GM12878 (cell line): ENCODE results near the gene CACNA1B. TPM values are rescaled to one million over a fixed set of nuclear protein-coding genes. Genes with fewer than 3 reads are reported as not detected.

ENCODE experiments used
- ATAC-seq: fragments of 200-7000 bp; cut with Tn5 transposase; 3 replicates; pipeline ENCODE4 v1.9.1; 2020; ENCODE audit warnings: mild to moderate bottlenecking, moderate library complexity
- BruUV-seq: library from RNA; stranded (reverse); fragments of 400-500 nt; replicated peaks from 2 replicates; lab custom pipeline; 2021; lab: Mats Ljungman, UMichigan
- CTCF ChIA-PET: fragments of 300-600 bp; sonication (Branson Sonifier 250); formaldehyde crosslinking; extraction: SDS; loops from one replicate; lab custom pipeline; 2021; ENCODE audit warnings: inconsistent platforms; lab: Yijun Ruan, JAX
- POLR2A ChIA-PET: fragments of 350-600 bp; formaldehyde crosslinking; extraction: SDS; loops from one replicate; lab custom pipeline; 2021; ENCODE audit warnings: inconsistent platforms; lab: Charles Lee
- RAD21 ChIA-PET: fragments of 300-600 bp; sonication (Branson Sonifier 250); formaldehyde crosslinking; loops from one replicate; lab custom pipeline; 2023; ENCODE audit warnings: antibody characterized with exemption; ENCODE audit not compliant: unreplicated experiment; lab: Charles Lee
- SMC1A ChIA-PET: fragments of 300-600 bp; sonication (Branson Sonifier 250); formaldehyde crosslinking; loops from one replicate; lab custom pipeline; 2023; ENCODE audit not compliant: unreplicated experiment, uncharacterized antibody; lab: Charles Lee
- DNase-seq: peaks from one replicate; pipeline ENCODE4 v3.0.0-alpha.2; 2011; ENCODE audit warnings: low read depth, low spot score
- FAIRE-seq: peaks from 3 replicates; lab custom pipeline; 2011; peaks lifted over from hg19 to GRCh38; lab: Jason Lieb, UNC
- H2AFZ ChIP-seq: 2 replicates; pipeline ENCODE4 v1.6.0; 2011; ENCODE audit warnings: low read depth, low read length, control low read depth; ENCODE audit not compliant: control insufficient read depth
- H3K27ac ChIP-seq: 2 replicates; pipeline ENCODE4 v1.5.1; 2011; ENCODE audit warnings: control low read depth; ENCODE audit not compliant: control insufficient read depth, insufficient read depth
- H3K27me3 ChIP-seq, 2 experiments: replicated peaks in 1 of 2; 2 replicates each; pipeline versions ENCODE4 v1.6.0 to v1.6.1; 2011; ENCODE audit warnings: low read length in 1 of 2; ENCODE audit not compliant: control insufficient read depth in 2 of 2, insufficient read depth in 2 of 2
- H3K36me3 ChIP-seq, 2 experiments: 2 replicates each; pipeline ENCODE4 v1.5.1; 2011; ENCODE audit warnings: low read length in 1 of 2; ENCODE audit not compliant: control insufficient read depth in 2 of 2, insufficient read depth in 2 of 2
- H3K4me1 ChIP-seq: 2 replicates; pipeline ENCODE4 v1.6.1; 2011; ENCODE audit warnings: mild to moderate bottlenecking, low read length, moderate library complexity, mixed read lengths; ENCODE audit not compliant: control insufficient read depth, insufficient read depth
- H3K4me2 ChIP-seq: 2 replicates; pipeline ENCODE4 v1.6.0; 2011; ENCODE audit warnings: control low read depth; ENCODE audit not compliant: control insufficient read depth, insufficient read depth
- H3K4me3 ChIP-seq: fragments of 200-600 bp; sonication (generic); 2 replicates; pipeline ENCODE4 v1.5.1; 2016
- H3K79me2 ChIP-seq: 2 replicates; pipeline ENCODE4 v1.6.0; 2011; ENCODE audit warnings: low read length; ENCODE audit not compliant: control insufficient read depth, insufficient read depth
- H3K9ac ChIP-seq: 2 replicates; pipeline ENCODE4 v1.8.0; 2011; ENCODE audit warnings: low read length, control low read depth, mixed read lengths; ENCODE audit not compliant: control insufficient read depth, insufficient read depth
- H3K9me3 ChIP-seq: replicated peaks from 3 replicates; pipeline ENCODE4 v1.5.1; 2011; ENCODE audit warnings: mild to moderate bottlenecking, low read length; ENCODE audit not compliant: control insufficient read depth, insufficient read depth
- H4K20me1 ChIP-seq: 2 replicates; pipeline ENCODE4 v1.6.0; 2011; ENCODE audit not compliant: control insufficient read depth, insufficient read depth
- CBX5 ChIP-seq: sonication (generic); IDR thresholded peaks from 2 replicates; pipeline ENCODE4 v1.6.1; 2016; ENCODE audit warnings: low read depth, moderate library complexity, mild to moderate bottlenecking, inconsistent platforms
- DPF2 ChIP-seq: fragments of 450-650 bp; IDR thresholded peaks from 2 replicates; pipeline ENCODE4 v1.6.1; 2017; ENCODE audit warnings: mild to moderate bottlenecking
- HCFC1 ChIP-seq: fragments of 150-350 bp; IDR thresholded peaks from 2 replicates; pipeline ENCODE4 v1.6.1; 2014; ENCODE audit warnings: low read length
- HDGF ChIP-seq: fragments of 450-650 bp; IDR thresholded peaks from 2 replicates; pipeline ENCODE4 v1.6.1; 2016; ENCODE audit warnings: antibody characterized with exemption
- IKZF2 ChIP-seq, 2 experiments: fragments of 450-650 bp; IDR thresholded peaks; 2 replicates each; pipeline ENCODE4 v1.6.1; 2017; ENCODE audit warnings: mild to moderate bottlenecking in 2 of 2, moderate library complexity in 2 of 2
- MEF2A ChIP-seq: IDR thresholded peaks from 2 replicates; pipeline ENCODE4 v1.6.1; 2011; ENCODE audit warnings: low read depth, mild to moderate bottlenecking, low read length, moderate library complexity; ENCODE audit not compliant: insufficient read depth
- RB1 ChIP-seq: fragments of 450-650 bp; formaldehyde crosslinking; IDR thresholded peaks from 2 replicates; pipeline ENCODE4 v1.6.1; 2017; ENCODE audit warnings: mild to moderate bottlenecking, borderline replicate concordance
- RELA ChIP-seq: fragments of 450-650 bp; IDR thresholded peaks from 2 replicates; pipeline ENCODE4 v1.8.0; 2014; ENCODE audit warnings: borderline replicate concordance; ENCODE audit not compliant: partially characterized antibody
- SMAD1 ChIP-seq: fragments of 450-650 bp; IDR thresholded peaks from 2 replicates; pipeline ENCODE4 v1.6.1; 2018; ENCODE audit warnings: mild to moderate bottlenecking, low read depth; ENCODE audit not compliant: partially characterized antibody
- SMARCA5 ChIP-seq: fragments of 450-650 bp; IDR thresholded peaks from 2 replicates; pipeline ENCODE4 v1.6.1; 2017; ENCODE audit warnings: mild to moderate bottlenecking
- TCF3 ChIP-seq: IDR thresholded peaks from 2 replicates; pipeline ENCODE4 v1.6.1; 2012; ENCODE audit warnings: low read depth, mild to moderate bottlenecking, low read length, borderline replicate concordance; ENCODE audit not compliant: insufficient read depth
- ZBTB33 ChIP-seq: fragments of 450-650 bp; IDR thresholded peaks from 2 replicates; pipeline ENCODE4 v1.6.1; 2017; ENCODE audit warnings: mild to moderate bottlenecking
- WGBS: methylation state at CpG from one replicate; pipeline ENCODE4 v1.1.6; 2016; ENCODE audit warnings: low lambda C conversion rate; ENCODE audit not compliant: insufficient replicate concordance, insufficient coverage; ENCODE audit errors: missing lambda C conversion rate; 5-methylcytosine and 5-hydroxymethylcytosine counted together
- in situ Hi-C: fragments of 300-500 bp; cut with MboI; formaldehyde crosslinking; loops from 9 replicates; pipeline ENCODE4 v1.14.3; 2018; ENCODE audit warnings: mixed read lengths
- intact Hi-C: fragments of 100-400 bp; cut with micrococcal nuclease; formaldehyde crosslinking; loops from one replicate; pipeline ENCODE4 v1.14.2; 2022; ENCODE audit not compliant: unreplicated experiment
- polyA plus RNA-seq, 11 experiments: library from polyadenylated mRNA; depleted of rRNA in 4 of 11; unstranded in 6 of 11; stranded (reverse) in 5 of 11; fragments of >200 nt; fragmentation: Nextera tagmentation in 4 of 11; fragmentation: Illumina TruSeq in 1 of 11; extraction: Ambion mirVana in 4 of 11; extraction: Trizol in 1 of 11; gene quantifications; 1 replicate in 1 of 11; 2 replicates in 10 of 11; pipeline versions ENCODE4 v1.2.1 to v1.2.3, GENCODE V29; 2011 to 2016; ENCODE audit warnings: inconsistent platforms in 2 of 11, missing spikeins in 2 of 11, low read depth in 1 of 11
- total RNA-seq, 4 experiments: library from RNA; depleted of rRNA in 3 of 4; stranded (reverse); fragments of >200 nt in 3 of 4; fragmentation: Illumina TruSeq in 1 of 4; extraction: Trizol in 1 of 4; gene quantifications; 2 replicates each; pipeline versions ENCODE4 v1.2.1 to v1.2.3, GENCODE V29; 2013 to 2021

The CACNA1B gene
- total and polyA plus RNA-seq, 10 of the 15 experiments (the other 5 are each of a cell fraction or from before 2014, with no cell fraction given), result 0.01 to 0.03 (median 0.01) TPM; not detected in 7

GRCh38 chr9:137972355-137972987, 94.9 kb downstream of the CACNA1B start:
- intact Hi-C loops (loop anchor here (10.0 kb wide), 1 partner anchor 58 kb away; no protein-coding TSS in a partner anchor), in situ Hi-C loops (no loop called here)
- no peaks in the 10 kb centered on the region for H3K4me1 ChIP-seq
- no peaks in the 10 kb centered on the region for H3K27me3 ChIP-seq
- ATAC-seq (no peak), DNase-seq (no peak)
- POLR2A ChIA-PET, result no interaction called here
- WGBS, result 29% methylated on average over 16 of the region's 16 CpGs
- no peak overlapping the region for H3K4me3 ChIP-seq
- SMC1A ChIA-PET, result no interaction called here
- CTCF ChIA-PET, result interaction anchor here (1.0 kb wide), 1 partner anchor 437 kb away, joined by 3 read pairs; no protein-coding TSS in a partner anchor
- no peak overlapping the region for H3K4me2 ChIP-seq
- H4K20me1 ChIP-seq, result no peaks in the 10 kb centered on the region
- H3K27ac ChIP-seq, result no peak overlapping the region
- TF ChIP-seq HCFC1, result no peak
- TF ChIP-seq SMARCA5, result no peak
- TF ChIP-seq RELA, result no peak
- TF ChIP-seq DPF2, result no peak
- no peak for TF ChIP-seq MEF2A
- no peak for TF ChIP-seq RB1
- no peak for TF ChIP-seq SMAD1
- TF ChIP-seq ZBTB33, result no peak
- TF ChIP-seq IKZF2 (IDR thresholded peaks at IDR 0.05), result no peak
- no peak for TF ChIP-seq CBX5
- TF ChIP-seq TCF3, result no peak
- TF ChIP-seq HDGF, result no peak
- TF ChIP-seq, all 136 proteins: peak for 0
- H2AFZ ChIP-seq, result no peak overlapping the region
- no peaks in the 10 kb centered on the region for H3K36me3 ChIP-seq
- no peaks in the 10 kb centered on the region for H3K9me3 ChIP-seq
- no TSS peak for BruUV-seq
- H3K79me2 ChIP-seq, result no peaks in the 10 kb centered on the region
- RAD21 ChIA-PET, result no interaction called here
- H3K9ac ChIP-seq, result no peak overlapping the region
- no peak for FAIRE-seq
